ENCODE results near the gene CNEP1R1. TPM values are rescaled to one million over a fixed set of nuclear protein-coding genes. Genes with fewer than 3 reads are reported as not detected.

The CNEP1R1 gene
- total and polyA plus RNA-seq, 9 of the 15 experiments (the other 6 are each of a cell fraction or from before 2014, with no cell fraction given) = 7.6 to 20.1 (median 10.6) TPM

DNA sequence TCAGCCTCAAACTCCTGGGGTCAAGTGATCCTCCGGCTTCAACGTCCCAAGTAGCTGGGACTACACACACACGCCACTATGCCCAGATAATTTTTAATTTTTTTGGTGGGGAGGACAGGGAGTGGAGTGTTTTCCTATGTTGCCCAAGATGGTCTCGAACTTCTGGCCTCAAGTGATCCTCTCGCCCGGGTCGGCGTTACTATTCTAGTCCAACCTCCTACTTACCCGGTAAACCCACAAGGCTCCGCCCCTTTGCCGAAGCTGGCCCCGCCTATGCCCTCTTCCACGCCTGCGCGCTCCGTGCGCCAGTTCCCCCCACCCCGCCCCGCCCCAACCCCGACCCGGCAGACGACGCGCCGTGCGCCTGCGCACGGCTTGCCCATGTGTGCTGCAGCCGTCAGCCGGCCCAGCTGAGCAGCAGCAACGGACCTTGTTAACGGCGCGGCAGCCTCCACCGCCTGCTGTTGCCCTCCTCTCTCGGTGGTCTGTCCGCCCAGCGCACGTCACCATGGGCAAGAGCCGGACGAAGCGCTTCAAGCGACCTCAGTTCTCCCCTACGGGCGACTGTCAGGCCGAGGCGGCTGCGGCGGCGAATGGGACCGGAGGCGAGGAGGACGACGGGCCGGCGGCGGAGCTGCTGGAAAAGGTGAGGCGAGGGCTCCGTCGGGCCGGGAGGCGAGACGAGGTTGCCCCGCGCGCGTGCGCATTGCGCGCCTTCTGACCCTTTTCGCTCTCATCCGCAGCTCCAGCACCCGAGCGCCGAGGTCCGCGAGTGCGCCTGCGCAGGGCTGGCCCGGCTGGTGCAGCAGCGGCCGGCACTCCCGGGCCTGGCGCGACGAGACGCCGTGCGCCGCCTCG lies 40.8 kb downstream of the CNEP1R1 start, which contains the start of gene HEATR3 (continued):
- TF ChIP-seq KLF1 (tag; IDR thresholded peaks at IDR 0.05) (no peak), ZNF277 (CRISPR knock-in tag; IDR thresholded peaks at IDR 0.05; ENCODE audit: borderline replicate concordance) (no peak), POLR2G (IDR thresholded peaks at IDR 0.05; ENCODE audit: low read depth, low read length) (peak; percentile 80), MGA (IDR thresholded peaks at IDR 0.05) (peak; percentile 75), PHB2 (IDR thresholded peaks at IDR 0.05; ENCODE audit: low read depth) (no peak), MAZ (CRISPR knock-in tag; conservative IDR thresholded peaks at IDR 0.05 in 1 of 2, IDR thresholded peaks at IDR 0.05 in 1 of 2) (peak; percentile 30 to 44; a peak in 3 of 4 replicates), TFAP4 (CRISPR knock-in tag; IDR thresholded peaks at IDR 0.05; ENCODE audit: borderline replicate concordance) (peak; percentile 96), SP1 (CRISPR knock-in tag; IDR thresholded peaks at IDR 0.05) (0 out of 2 replicates have a peak, but pooled peaks have one; percentile 24), KDM1A (IDR thresholded peaks at IDR 0.05) (peak in 1 of 2 experiments; percentile 56; a peak in 3 of 4 replicates)
- TF ChIP-seq, protein P1, sequence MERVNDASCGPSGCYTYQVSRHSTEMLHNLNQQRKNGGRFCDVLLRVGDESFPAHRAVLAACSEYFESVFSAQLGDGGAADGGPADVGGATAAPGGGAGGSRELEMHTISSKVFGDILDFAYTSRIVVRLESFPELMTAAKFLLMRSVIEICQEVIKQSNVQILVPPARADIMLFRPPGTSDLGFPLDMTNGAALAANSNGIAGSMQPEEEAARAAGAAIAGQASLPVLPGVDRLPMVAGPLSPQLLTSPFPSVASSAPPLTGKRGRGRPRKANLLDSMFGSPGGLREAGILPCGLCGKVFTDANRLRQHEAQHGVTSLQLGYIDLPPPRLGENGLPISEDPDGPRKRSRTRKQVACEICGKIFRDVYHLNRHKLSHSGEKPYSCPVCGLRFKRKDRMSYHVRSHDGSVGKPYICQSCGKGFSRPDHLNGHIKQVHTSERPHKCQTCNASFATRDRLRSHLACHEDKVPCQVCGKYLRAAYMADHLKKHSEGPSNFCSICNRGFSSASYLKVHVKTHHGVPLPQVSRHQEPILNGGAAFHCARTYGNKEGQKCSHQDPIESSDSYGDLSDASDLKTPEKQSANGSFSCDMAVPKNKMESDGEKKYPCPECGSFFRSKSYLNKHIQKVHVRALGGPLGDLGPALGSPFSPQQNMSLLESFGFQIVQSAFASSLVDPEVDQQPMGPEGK (CRISPR knock-in tag; IDR thresholded peaks at IDR 0.05; ENCODE audit: borderline replicate concordance) = no peak
